Measurements from ENCODE around the gene FAM241A.
A peak's percentile ranks its signal among the peaks of the same experiment; 100 is the strongest.

Gene FAM241A

GRCh38 chr4:112219826-112220366 lies 74.6 kb downstream of the FAM241A start:
- no peak for DNase-seq

GRCh38 chr4:112222219-112222955 lies 77.1 kb downstream of the FAM241A start:
- no peak for DNase-seq

DNA sequence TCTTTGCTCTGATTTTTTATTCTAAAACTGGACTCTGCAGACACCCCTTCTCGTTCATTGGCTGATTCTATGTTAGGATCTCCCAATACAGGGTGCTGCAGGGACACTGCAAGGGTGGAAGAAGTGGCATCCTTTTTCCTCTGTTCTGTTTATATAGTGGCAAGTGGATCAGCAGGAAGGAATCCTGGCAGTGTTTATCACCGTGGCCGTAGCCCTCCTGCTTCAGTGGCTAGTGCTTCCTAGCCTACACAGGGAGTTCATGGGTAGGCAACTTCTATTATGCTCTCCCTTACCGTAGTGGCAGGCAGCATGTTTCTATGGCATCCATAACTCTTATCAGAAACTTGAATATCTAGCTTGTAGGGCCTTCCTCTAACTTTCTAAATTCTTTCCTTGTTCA lies 79.9 kb downstream of the FAM241A start:
- no peak for DNase-seq

- DNase-seq = peak; percentile 97
Observed at GRCh38 chr4:112230879-112231778, 85.9 kb downstream of the FAM241A start.

- DNase-seq = peak; percentile 80
Observed at GRCh38 chr4:112231779-112232713, 86.8 kb downstream of the FAM241A start, which contains the start of gene AP1AR. AP1AR (plus strand) TSS chr4:112231787; CDS start chr4:112232092, 305 bp downstream.

DNA sequence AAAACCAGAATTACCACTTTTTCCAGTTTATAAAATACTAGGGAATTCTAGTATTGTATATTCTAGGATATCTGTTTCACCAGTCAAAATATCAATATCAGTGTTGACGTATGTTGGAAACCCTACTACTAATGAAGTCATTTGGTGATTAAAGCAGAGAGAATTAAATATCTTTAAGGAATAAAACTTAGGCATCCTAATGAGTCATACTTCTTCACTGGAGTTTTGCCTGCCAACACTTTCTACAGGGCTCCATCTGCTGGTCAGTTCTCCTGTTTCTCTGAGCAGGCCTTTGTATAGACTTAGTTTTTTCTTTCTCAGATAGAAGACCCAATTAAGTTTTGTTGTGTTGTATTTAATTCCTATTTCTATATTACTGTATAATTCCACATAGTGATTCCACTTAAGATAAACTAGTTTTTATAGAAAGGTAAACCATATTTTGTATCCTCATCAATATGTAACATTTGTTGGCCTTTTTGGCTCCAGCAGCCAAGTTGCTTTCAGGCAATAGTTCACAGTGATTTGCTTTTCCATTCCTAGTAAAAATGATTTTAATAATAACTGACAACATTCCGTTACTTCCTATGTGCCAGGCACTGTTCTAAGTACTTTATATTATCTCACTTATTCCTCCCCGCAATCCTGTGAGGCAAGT lies 89.8 kb downstream of the FAM241A start:
- peak; percentile 54 for DNase-seq

DNA sequence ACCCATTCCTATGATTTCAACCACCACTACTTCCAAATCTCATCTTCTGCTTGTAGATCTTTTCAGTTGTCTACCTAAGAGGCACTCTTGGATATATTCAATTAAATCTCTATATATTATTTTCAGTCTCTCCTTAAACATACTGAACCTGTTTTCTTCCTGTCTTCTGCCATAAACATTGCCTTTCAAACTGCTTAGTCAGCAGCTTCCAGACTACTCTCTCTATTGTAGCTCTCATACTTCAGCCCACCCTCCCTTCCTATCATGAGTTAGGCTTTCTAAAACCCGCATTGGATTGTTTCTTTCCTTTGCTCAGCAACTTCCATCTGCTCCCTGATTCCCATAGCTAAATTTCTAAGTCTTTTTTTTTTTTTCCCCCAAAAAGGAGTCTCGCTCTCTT lies 90.8 kb downstream of the FAM241A start:
- no peak for DNase-seq

GRCh38 chr4:112238833-112239232 lies 93.6 kb downstream of the FAM241A start:
- no peak for DNase-seq

All from activated CD8-positive, alpha-beta memory T cell treated with anti-CD3 and anti-CD28 coated beads, Interleukin-2, amount 50 U/mL, for 4 hours (primary cell).